CD4-positive, alpha-beta T cell treated with Interleukin-17A for 1 hour (primary cell): ENCODE results near the gene ZNF232.
"Not testable (repeated sequence)": the region's sequence is repeated elsewhere in the genome, so short reads cannot be mapped to it uniquely, and the experiment has no call there.

Experiments used
- DNase-seq: peaks from one replicate; pipeline ENCODE4 v3.0.0-alpha.2; 2020

Gene ZNF232

DNA sequence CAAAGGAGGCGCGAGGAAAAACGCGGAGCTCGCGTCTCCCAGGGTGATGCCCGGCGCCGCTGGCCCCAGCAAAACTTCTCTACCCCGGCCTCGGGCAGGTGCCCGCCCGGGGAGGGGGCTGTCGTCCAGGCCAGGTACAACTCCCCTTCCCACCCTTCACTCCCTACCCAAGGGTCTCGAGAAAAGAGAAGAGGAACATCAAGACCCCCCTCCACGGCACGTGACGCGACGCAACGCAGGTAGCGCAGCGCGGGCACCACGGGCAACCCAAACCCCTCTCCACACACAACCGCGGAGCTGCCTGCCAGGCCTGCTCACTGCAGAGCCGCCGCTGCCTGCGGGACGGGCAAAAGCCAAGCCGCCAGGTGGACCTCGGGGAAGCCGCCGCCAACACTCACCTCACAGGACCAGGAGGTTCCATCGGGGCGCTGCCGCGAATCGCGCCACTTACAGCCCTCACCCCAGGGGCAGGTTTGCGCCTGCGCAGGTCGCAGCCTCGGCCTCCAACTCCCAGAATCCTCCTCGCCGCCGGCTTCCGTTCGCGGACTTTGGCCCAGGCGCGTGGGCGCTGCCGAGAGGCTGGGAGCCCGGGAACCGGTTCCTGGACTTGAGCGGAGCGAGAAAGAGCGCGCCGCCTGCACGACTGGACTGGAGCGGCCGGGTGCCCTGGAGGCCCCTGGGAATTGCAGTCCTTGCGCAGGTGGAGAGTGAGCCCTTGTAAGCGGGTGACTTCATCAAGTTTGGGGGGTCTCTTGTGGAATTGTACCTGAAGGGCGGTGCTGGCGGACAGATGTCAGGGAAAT is at the start of gene ZNF232:
Gene ZNF232 (minus strand): TSS at position 477 of the 803 bp plus-strand sequence. CDS start 56 bp downstream, at position 421.
- peak; percentile 92 for DNase-seq

DNA sequence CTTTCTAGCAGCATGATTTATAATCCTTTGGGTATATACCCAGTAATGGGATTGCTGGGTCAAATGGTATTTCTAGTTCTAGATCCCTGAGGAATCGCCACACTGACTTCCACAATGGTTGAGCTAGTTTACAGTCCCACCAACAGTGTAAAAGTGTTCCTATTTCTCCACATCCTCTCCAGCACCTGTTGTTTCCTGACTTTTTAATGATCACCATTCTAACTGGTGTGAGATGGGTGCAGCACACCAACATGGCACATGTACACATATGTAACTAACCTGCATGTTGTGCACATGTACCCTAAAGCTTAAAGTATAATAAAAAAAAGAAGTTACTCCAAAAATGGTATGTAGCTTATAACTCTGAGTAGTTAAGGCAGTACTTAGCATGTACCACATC is 49.0 kb upstream of the ZNF232 start:
- DNase-seq: not testable (repeated sequence)

- DNase-seq: not testable (repeated sequence)
Measured at GRCh38 chr17:5146122-5146521, 34.4 kb upstream of the ZNF232 start.

GRCh38 chr17:5142877-5143276 is 31.2 kb upstream of the ZNF232 start:
- DNase-seq: not testable (repeated sequence)

DNA sequence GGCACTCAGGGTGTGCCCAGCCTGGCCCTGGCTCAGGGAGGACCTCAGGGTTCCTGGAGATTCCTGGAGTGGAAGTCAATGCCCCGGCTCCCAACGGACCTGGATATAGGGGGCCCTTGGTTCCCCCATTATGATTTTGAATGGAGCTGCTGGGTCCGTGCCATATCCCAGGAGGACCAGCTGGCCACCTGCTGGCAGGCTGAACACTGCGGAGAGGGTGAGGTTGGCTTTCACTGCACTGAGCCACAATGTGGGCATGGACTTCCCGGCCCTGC is 27.7 kb upstream of the ZNF232 start:
- no peak for DNase-seq

DNA sequence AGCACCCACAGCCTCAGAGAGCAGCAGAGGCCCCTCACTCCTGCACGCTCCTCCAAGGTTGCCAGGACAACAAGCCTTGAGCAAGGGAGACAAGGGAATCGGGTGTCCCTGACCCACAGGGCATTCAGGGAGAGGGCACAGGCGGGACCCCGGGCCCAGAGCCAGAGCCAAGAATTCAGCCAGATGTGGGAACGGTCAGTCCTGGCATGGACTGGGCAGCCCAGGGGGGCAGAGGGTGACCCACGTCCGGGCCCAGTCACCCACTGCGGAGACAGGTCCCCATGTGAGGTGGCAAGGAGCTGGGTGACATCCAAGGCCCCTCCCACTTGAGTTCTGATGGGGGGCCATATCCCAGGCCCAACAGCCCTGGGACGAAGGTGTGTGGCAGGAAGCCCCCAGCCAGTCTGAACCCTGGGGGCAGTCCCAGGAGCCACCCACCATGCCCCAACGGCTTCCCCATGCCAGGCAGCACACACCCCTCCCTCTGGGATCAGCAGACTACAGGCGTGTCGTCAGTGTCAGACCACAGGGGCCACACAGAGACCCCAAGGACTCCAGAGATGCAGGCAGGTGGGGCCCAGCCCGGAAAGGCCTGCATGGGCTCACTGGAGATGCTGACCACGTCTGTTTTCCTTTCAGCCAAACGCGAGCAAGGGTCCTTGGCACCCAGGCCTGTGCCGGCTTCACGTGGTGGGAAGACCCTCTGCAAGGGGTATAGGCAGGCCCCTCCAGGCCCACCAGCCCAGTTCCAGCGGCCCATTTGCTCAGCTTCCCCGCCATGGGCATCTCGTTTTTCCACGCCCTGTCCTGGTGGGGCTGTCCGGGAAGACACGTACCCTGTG is 27.2 kb upstream of the ZNF232 start:
- no peak for DNase-seq

GRCh38 chr17:5138198-5138544 is 26.5 kb upstream of the ZNF232 start:
- DNase-seq: not testable (repeated sequence)

- not testable (repeated sequence) for DNase-seq
Measured at GRCh38 chr17:5137511-5138197, 26.0 kb upstream of the ZNF232 start.

DNA sequence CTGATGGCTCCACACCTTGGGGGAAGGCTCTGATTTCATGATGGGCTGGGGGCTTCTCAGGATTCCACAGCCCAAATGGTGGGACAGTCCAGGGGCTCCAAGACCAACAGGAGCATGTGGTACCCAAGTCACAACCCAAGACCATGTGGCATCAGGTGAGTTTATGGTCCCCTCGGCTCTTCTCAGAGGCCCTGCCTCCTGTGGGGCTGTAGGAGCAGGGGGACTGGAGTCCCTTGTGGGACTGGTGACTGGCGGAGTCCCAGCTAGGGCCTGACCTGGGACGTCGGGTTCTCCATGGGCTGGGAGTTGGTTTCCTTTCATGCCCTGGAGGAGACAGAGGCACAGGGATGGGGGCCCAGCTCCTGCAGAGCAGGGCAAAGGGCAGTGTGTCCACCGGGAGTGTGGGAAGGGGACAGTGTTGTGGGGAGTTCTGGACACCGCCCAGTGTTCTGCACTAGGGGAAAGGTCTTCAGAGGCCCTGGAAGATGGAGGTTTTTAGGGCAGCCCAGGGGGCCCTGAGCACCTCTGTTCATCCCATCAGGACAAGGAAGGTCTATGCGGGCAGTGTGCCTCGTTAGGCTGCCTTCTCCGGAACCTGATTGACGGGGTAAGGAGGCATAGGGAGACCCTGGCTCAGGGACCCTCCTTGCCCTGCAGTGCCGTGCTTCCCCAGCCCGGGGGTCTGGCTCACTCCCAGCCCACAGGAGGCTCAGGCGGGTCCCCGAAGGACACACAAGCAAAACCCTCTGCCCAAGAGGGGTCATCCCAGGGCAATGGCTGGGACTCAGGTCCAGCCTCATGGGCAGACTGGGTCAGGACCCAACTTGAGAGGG is 25.1 kb upstream of the ZNF232 start:
- DNase-seq: not testable (repeated sequence)

DNA sequence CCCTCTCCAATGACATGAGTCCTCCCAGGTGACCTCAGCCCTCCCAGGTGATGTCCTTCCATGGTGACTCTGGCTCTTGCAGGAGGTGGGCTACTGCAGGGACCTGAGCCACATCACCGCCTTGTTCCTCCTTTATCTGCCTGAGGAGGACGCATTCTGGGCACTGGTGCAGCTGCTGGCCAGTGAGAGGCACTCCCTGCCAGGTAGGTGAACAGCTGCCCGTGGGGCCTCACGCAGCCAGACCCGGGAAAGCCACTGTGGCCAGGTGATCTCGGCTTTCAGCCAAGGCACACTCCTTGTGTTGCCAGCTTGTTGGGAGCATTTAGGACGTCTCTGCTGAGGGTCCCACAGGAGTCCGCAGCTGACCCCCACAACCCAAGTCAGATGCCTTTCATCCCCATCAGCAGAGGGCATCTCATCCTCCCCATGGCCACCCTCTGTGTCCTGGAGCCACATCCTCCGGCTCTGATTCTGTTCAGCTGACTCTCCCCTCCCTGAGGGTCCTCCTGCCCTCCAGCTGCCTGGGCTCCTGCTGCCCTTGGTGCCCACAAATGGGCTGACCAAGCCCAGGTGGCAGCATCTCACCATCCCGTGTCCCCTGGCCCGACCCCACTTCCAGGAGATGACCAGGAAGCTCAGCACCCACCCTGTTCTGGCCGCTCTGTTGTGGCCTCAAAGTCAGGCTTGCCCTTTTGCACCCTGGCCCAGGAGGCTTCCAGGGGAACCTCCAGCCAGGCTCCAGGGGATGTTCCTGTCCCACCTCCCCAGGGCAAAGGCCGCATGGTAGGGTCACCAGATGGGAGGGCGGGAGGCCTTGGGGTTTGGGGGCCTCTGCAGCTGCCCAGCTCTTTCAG is 24.3 kb upstream of the ZNF232 start:
- no peak for DNase-seq

GRCh38 chr17:5135131-5135712 is 23.5 kb upstream of the ZNF232 start:
- not testable (repeated sequence) for DNase-seq

- DNase-seq: not testable (repeated sequence)
Measured at GRCh38 chr17:5134571-5134970, 22.9 kb upstream of the ZNF232 start.

GRCh38 chr17:5133961-5134360 is 22.3 kb upstream of the ZNF232 start:
- DNase-seq: not testable (repeated sequence)

DNA sequence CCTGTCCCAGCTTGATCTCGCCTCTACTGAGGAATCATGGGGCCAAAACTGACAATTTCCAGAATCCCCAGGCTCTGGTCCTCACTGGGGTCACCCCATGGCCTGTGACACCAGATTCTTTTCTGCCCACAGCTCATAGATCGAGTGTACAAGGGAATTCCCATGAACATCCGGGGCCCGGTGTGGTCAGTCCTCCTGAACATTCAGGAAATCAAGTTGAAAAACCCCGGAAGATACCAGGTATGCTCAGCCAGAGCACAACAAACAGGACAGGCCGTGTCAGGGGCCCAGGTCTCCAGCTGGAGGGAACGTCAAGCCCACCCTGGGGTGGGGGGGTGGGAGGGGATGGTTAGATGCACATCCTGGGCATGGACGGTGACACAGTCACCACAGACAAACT is 21.6 kb upstream of the ZNF232 start:
- DNase-seq: no peak

DNA sequence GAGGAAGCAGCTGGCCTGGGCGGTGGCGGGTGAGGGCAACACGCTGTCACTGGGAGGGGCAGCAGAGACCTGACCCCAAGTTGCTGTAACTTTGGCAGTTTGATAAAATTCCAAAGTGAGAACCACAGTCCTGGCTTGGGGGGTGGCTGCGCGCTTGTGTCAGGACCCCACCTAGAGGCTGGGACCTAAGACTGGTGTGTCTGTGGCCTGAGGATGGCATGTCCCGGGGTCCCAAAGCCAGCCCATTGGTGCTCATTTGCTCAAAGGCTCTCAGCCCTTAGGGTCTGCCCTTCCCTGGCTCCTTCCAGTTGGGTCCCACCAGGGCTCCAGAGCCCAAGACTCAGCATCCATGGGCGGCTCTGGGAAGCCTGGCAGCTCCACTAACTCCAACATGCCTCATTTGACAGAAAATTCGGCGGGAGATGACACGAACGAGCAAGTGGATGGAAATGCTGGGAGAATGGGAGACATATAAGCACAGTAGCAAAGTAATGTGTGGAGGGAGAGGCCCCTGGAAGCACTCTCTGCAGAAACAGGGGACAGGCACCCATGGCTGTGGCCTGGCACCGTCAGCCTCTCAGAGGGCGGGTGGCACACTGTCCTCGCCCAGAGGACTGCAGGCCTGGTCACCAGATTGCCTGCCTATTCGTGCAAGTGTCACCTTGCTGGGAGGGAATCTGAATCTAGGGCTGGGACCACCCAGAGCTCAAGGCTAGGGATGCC is 21.0 kb upstream of the ZNF232 start:
- DNase-seq: not testable (repeated sequence)

GRCh38 chr17:5131799-5132502 is 20.3 kb upstream of the ZNF232 start:
- not testable (repeated sequence) for DNase-seq

- no peak for DNase-seq
Measured at GRCh38 chr17:5131146-5131715, 19.6 kb upstream of the ZNF232 start.

GRCh38 chr17:5130687-5131086 is 19.0 kb upstream of the ZNF232 start:
- not testable (repeated sequence) for DNase-seq

DNA sequence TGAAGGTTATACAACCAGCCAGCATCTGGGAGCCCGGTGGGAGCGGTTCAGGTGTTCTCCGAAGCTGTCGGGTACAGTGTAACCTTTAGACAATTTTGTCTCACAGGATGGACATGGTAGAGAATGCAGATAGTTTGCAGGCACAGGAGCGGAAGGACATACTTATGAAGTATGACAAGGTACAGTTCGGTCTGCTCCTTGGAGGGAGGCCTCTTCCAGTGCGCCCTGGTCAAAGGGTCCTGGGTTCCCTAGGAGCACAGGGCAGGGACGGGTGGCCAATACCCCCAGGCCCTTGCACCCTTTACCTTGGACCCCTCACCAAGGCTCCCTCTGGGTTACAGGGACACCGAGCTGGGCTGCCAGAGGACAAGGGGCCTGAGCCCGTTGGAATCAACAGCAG is 18.6 kb upstream of the ZNF232 start:
- not testable (repeated sequence) for DNase-seq
